ENCODE data around the gene SYNE1.

Gene SYNE1

DNA sequence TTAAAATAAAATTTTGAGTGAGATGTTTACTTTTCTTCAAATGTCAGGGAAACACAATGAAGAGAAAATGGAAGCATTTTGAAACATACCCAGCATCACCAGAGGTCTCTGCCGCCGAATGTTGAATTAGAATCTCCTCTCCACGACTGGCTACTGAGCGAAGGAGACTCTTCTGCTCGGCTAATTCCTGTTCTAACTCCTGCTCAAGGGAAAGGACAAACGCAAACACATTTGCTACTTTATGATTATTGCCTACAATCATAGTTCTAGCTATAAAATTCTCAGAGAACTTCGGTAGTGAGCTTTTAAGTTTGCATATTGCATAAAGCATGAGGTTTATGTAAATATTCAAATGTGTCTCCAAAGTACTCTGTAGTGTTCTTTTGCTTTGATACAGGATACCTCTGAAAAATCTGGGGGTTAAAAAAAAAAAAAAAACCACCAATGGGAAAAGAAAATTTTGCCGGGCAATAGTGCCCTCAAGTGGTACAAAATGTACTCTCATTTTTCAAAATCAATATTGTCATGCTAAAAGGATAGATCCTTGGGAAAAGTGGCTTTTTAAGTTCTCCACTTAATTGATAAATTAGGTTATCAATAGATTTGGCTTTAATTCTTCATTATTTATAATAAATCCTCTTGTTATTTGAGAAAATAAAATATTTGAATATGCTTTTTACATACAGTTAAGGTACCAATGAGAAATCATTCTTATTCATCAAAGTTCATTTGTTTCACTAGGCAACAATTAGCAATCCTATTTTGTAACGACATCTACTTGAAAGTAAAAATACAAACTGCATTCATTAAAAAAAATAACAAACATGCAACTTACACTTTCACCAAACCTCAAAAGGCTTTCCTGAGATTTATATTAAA is 369.0 kb downstream of the SYNE1 start:
- peak in 1 of 2 donors; percentile 21 for DNase-seq

GRCh38 chr6:152265651-152266050 is 371.5 kb downstream of the SYNE1 start:
- DNase-seq = no peak

DNA sequence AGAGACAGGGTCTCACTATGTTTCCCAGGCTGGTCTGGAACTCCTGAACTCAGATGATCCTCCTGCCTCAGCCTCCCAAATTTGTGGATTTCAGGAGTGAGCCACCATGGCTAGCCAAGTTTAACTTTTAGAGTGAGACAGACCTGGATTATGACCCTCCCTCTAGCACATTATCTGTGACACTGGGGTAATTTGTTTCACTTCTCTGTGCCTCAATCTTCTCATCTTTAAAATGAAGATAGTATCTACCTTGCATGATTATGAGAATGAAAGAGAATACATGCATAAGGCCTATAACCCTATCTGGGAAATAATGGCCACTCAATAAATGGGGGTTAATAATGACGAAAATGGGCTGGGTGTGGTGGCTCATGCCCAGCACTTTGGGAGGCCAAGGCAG is 373.6 kb downstream of the SYNE1 start:
- no peak for DNase-seq

- DNase-seq = no peak
These were observed 376.0 kb downstream of the SYNE1 start for GRCh38 chr6:152261179-152261578.

- DNase-seq = no peak
These were observed 377.9 kb downstream of the SYNE1 start for GRCh38 chr6:152259234-152259633.

DNA sequence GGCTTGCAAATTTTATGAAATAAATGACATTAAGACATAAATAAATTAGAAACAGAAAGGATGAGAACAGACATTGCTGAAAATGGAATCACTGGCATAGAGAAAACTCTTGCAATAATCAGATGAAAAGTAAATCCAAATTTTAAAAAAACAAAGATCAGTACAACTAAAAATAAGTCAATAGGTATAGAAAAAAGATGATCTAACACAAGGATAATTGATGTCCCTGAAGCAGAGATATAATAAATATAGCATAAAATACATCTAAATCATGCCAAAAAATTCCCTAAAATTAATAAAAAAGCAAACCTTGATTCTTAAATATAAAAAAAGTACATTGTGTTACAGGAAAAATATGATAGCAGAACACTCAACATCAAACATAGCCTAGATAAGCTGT is 379.6 kb downstream of the SYNE1 start:
- DNase-seq = no peak

- DNase-seq = no peak
These were observed 387.0 kb downstream of the SYNE1 start for GRCh38 chr6:152250127-152250526.

DNA sequence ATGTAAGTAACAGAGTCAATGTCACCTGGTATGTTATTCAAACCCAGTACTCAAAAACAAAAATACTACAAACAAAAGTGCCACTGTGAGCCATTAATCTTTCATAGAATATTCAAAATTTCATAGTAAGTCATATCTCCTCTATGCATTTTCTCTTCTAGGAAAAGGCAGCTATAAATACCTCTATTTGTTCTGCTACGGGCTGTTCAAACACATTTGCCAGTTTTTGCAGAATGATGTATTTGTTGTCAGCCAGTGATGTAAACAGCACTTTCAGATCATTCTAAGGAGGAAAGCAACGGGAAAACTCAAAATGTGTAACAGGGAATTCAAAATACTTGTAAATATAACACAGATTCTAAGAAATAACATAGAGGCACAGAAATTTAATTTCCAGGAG is 388.2 kb downstream of the SYNE1 start:
- no peak for DNase-seq

- DNase-seq = no peak
These were observed 390.4 kb downstream of the SYNE1 start for GRCh38 chr6:152246554-152247337.

DNA sequence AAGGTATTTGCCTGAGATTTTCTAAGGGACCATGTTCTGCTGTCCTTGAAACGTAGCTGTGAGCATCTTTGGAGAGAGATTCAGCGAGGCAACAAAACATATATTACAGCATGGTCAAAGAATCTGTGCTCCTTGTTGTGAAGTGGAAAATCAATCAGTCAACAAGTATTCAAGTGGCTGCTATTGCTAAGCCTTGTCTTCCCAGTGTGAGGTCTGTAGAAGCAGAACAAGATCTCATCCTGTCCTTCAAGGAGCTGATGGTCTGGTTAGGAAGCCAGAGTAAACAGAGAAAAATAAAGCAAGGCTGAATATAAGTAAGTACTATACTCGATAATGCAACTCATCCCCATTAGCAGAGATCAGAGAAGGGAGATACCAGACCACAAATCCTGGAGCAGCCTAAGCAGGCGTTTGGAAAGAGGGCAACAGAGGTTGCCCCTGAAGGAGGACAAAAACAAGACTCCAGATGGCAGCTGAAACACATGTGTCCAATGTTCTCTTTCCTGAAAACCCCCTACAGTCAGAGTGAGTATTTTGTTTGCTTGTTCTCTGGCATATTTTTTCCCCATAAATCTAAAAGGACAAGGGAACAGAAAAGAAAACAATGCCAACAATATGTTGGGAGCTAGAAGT is 392.0 kb downstream of the SYNE1 start:
- no peak for DNase-seq

- no peak for DNase-seq
These were observed 396.0 kb downstream of the SYNE1 start for GRCh38 chr6:152241013-152241766.

DNA sequence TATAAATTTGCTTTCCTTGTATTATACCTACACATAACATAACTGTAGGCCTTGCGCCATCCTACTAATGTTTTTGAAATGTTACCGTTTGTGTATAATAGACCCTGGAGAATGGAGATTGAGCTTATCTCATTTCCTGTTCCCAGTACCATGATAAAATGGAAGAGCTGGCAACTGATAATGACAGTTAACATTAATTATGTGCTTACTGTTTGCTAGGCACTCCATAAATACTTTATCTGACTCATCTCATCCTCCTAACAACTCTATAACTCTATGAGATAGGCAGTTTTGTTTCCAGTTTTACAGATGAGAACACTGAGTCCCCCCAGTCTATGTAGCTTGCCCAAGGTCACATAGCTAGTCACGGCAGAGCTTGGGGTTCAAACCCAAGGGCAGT is 396.7 kb downstream of the SYNE1 start:
- DNase-seq = no peak

- DNase-seq = no peak
These were observed 400.6 kb downstream of the SYNE1 start for GRCh38 chr6:152236370-152237097.

GRCh38 chr6:152233547-152234320 is 403.4 kb downstream of the SYNE1 start:
- DNase-seq = no peak

GRCh38 chr6:152232501-152233151 is 404.5 kb downstream of the SYNE1 start:
- DNase-seq = no peak

DNA sequence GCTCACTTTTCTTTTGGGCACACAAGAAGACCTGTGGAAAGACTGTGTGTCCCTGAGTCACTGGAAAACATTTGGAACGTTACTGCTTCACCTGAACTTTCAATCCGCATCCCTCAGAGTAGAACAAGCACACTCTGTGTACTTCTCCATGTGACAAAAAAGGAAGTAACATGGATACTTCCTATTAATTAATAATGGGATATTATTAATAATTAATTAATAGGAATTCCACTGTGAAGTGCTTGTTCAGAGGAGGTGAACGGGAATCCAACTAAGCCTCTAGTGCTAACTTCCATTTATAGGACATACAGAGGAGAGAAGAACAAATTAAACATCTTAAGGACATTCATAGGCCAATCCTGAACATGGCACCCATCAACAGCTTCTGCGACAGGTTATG is 407.8 kb downstream of the SYNE1 start:
- DNase-seq = no peak

DNA sequence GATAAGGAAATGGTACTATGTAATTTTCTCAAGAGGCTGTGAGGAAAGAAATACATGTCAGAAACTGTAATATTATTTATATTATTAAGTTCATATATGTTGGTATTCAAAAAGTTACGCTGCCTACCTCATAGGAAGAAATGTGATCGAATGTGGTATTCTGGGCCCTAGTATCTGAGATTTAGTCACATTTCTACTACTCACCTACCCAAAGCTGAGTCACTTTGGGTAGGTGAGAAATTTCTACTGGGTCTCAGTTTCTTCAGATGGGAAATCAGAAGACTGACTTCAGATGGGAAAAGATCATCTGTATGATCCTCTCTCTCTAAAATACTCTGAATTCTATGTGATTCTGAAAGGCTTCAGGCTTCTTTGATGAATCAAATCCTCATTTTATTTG is 411.0 kb downstream of the SYNE1 start:
- no peak for DNase-seq

GRCh38 chr6:152225241-152225934 is 411.8 kb downstream of the SYNE1 start:
- DNase-seq = no peak

DNA sequence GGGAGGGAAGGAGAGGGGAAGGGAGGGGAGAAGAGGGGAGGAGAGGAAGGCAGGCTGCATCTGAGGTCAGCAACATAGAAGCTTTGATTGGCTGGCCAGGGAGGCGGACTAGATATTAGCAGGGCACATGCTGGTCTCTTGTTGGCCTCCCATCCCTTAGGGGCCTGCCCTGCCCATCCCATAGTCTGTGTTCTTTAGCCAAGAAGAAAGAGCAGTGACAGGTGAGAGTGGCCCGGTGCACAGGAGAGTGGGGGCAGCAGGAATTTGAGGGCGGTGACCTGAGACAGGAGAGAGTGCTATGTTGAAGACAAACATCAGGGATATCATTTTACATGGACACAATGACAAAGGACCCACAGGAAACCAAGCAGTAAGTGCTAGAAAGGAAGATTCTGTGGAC is 413.5 kb downstream of the SYNE1 start:
- no peak for DNase-seq

Data from stimulated activated CD4-positive, alpha-beta T cell treated with anti-CD3 and anti-CD28 coated beads, Interleukin-2, amount 100 ng/mL, for 48 hours (primary cell).